AG04450 (cell line): ENCODE data around the gene MPIG6B. TPM values are rescaled to one million over a fixed set of nuclear protein-coding genes. Genes with fewer than 3 reads are reported as not detected.
A peak's percentile ranks its signal among the peaks of the same experiment; 100 is the strongest.

Experiments
- CTCF ChIA-PET: fragments of 300-600, 350-600 bp; formaldehyde crosslinking; extraction: SDS; loops from one replicate; lab custom pipeline; 2022; ENCODE audit warnings: antibody characterized with exemption, inconsistent platforms; lab: Charles Lee
- POLR2A ChIA-PET: fragments of 350-600 bp; formaldehyde crosslinking; extraction: SDS; loops from one replicate; lab custom pipeline; 2021; ENCODE audit warnings: antibody characterized with exemption, inconsistent platforms; lab: Yijun Ruan, JAX
- DNase-seq: peaks from one replicate; pipeline ENCODE4 v3.0.0-alpha.2; 2011; ENCODE audit warnings: low read depth, low spot score
- H3K27ac ChIP-seq: one replicate; pipeline ENCODE4 v1.5.1; 2012; ENCODE audit warnings: low read depth, low read length, control low read depth
- H3K27me3 ChIP-seq: one replicate; pipeline ENCODE4 v1.6.0; 2012; ENCODE audit warnings: low read length; ENCODE audit not compliant: control insufficient read depth, insufficient read depth
- H3K4me3 ChIP-seq: 2 replicates; pipeline ENCODE4 v1.5.1; 2011; ENCODE audit warnings: mild to moderate bottlenecking, low read depth, low read length, control low read depth
- H3K9me3 ChIP-seq: 2 replicates; pipeline ENCODE4 v1.5.1; 2012; ENCODE audit warnings: low read length; ENCODE audit not compliant: control insufficient read depth, insufficient read depth
- polyA plus RNA-seq: library from polyadenylated mRNA; depleted of rRNA; stranded (reverse); fragments of >200 nt; gene quantifications from 2 replicates; pipeline ENCODE4 v1.2.3, GENCODE V29; 2011
- TF ChIP-seq, protein P1 (sequence below): IDR thresholded peaks from 2 replicates; pipeline ENCODE4 v1.5.1; 2011; ENCODE audit warnings: low read depth, low read length, control low read depth, inconsistent platforms

The MPIG6B gene
- polyA plus RNA-seq, 1 experiment, result not detected

DNA sequence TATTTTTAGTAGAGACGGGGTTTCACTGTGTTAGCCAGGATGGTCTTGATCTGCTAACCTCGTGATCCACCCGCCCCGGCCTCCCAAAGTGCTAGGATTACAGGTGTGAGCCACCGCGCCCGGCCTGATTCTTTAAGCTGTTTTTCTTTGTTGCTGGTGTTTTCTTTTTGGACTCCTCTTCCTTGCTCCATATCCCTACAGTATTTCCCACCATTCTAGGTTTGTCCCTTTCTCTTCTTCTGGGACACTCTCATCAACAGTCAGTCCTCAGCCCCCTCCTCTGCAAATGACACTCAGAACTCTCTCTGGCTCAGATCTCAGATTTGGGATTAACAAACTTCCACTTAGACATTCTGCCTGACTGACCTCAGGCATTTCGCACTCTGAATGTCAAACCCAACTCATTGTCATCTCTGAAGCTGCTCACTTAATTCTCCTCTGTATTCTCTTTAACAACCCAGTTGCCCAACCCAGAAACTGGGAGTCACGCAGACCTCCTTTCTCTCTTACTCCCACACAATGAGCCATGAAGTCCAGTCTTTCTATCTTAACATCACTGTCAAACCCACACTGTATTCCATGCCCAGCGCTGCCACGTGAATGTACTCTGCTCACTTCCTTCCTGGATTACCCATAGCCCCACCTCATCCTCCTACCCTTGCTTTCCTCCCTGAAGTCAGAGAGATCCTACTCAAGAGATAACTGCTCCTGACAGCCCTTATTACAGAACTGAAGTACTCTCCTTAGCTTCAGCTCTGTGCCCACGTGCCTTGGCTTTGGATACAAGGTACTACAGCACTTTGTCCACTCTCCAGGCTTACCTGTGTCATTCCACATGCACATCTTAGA, 2.6 kb downstream of the MPIG6B start:
- Histone ChIP-seq H3K4me3 (no peak overlapping the region), H3K9me3 (peaks cover 4% of the 10 kb centered on the region; the same call in 1 of the 2 replicates), H3K27me3 (peaks cover 7% of the 10 kb centered on the region), H3K27ac (no peak overlapping the region)
- ChIA-PET CTCF (no interaction called here), POLR2A (interaction anchor here (1.6 to 2.1 kb wide), 2 partner anchors 22 to 102 kb away, joined by 4 to 5 read pairs; partner anchors contain the start of genes ABHD16A and HSPA1B)
- DNase-seq, result no peak
- TF ChIP-seq, protein P1, sequence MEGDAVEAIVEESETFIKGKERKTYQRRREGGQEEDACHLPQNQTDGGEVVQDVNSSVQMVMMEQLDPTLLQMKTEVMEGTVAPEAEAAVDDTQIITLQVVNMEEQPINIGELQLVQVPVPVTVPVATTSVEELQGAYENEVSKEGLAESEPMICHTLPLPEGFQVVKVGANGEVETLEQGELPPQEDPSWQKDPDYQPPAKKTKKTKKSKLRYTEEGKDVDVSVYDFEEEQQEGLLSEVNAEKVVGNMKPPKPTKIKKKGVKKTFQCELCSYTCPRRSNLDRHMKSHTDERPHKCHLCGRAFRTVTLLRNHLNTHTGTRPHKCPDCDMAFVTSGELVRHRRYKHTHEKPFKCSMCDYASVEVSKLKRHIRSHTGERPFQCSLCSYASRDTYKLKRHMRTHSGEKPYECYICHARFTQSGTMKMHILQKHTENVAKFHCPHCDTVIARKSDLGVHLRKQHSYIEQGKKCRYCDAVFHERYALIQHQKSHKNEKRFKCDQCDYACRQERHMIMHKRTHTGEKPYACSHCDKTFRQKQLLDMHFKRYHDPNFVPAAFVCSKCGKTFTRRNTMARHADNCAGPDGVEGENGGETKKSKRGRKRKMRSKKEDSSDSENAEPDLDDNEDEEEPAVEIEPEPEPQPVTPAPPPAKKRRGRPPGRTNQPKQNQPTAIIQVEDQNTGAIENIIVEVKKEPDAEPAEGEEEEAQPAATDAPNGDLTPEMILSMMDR, result no peak

DNA sequence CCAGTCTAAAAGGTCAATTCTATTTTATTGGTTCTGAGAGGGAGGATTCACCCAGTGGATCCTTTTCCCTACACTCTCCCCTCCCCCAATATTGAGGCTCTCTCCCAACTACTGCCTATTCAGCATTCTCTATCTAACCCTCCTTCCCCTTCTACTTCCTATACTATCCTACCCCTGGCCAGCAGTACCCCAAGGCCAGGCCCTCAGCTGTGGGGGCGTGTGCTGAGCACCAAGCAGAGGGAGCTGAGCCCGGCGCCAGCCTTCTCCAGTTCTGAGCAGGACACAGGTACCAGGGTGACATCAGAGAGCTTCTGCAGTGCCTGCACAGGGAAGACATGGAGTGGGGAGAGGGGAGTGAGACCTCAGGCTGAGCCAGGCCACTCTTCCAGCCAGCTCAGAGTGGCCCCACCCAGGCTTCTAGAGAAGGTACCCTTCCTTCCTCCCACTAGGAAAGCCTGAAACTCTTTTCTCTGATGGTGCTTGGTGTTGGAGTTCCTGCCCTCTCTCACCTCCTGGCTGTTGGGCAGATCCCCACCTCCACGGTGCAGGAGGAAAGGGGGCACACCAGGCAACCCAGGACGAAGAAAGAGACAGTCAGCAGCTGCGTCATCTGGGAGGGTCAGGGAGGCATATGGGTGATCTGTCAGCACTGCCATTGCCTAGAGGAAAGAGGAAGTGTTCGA, 4.0 kb downstream of the MPIG6B start:
- H3K4me3 ChIP-seq, result no peak overlapping the region
- TF ChIP-seq, protein P1, result no peak
- H3K9me3 ChIP-seq, result peaks cover 4% of the 10 kb centered on the region; the same call in 1 of the 2 replicates
- POLR2A ChIA-PET, result no interaction called here
- H3K27ac ChIP-seq, result no peak overlapping the region
- CTCF ChIA-PET, result no interaction called here
- no peaks in the 10 kb centered on the region for H3K27me3 ChIP-seq
- no peak for DNase-seq

DNA sequence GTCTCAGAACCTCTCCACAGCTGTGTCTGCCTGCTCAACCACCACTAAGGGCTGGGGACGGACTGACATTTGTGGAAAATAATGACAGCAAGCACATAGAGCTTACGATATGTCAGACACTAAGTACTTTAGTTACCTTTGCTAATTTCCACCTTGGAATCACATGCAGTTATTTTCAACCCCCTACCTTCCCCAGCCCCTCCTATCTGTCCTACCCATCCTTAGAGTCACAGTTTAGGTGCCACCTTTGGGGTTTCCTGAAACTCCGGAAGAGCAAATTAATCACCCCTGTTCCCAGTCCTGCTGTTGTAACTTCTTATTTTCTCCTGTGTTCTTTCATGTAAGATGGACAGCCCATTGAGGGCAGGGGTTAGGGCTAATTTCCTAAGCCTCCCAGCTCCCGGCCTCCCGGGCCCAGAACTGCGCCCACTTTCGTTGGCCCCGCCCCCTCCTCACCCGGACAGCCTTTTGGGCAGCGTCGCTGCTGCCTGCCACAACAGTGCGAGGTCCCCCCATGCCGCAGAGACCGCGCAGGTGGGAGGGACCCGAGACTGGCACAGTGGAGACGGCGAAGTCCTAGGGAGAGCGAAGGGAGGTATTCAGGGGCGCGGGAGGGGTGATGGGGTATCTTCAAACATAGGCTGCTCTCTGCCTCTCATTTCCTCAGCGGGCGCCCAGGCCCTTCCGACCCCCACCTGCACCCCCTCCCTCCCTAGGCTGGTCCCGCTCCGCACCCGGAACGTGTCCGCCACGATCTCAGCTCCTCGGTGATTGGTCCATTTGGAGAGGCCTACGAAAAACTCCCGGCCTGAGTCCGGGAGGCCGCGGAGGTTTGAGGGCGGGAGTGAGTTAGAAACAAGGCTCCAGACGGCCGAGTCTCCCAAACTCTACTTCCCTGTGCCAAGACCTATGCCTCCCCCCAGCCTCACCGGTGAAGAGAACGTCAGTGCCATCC, 4.8 kb downstream of the MPIG6B start:
- POLR2A ChIA-PET, result interaction anchor here (0.6 kb wide), 1 partner anchor 43 kb away, joined by 4 read pairs; no protein-coding TSS in a partner anchor
- TF ChIP-seq, protein P1, result no peak
- H3K9me3 ChIP-seq, result peaks cover 4% of the 10 kb centered on the region; the same call in 1 of the 2 replicates
- peak overlapping the region; percentile 90 for H3K4me3 ChIP-seq
- H3K27ac ChIP-seq, result no peak overlapping the region
- CTCF ChIA-PET, result interaction anchor here (2.8 kb wide), 1 partner anchor 103 kb away, joined by 11 read pairs; no protein-coding TSS in a partner anchor
- DNase-seq, result no peak
- no peaks in the 10 kb centered on the region for H3K27me3 ChIP-seq

DNA sequence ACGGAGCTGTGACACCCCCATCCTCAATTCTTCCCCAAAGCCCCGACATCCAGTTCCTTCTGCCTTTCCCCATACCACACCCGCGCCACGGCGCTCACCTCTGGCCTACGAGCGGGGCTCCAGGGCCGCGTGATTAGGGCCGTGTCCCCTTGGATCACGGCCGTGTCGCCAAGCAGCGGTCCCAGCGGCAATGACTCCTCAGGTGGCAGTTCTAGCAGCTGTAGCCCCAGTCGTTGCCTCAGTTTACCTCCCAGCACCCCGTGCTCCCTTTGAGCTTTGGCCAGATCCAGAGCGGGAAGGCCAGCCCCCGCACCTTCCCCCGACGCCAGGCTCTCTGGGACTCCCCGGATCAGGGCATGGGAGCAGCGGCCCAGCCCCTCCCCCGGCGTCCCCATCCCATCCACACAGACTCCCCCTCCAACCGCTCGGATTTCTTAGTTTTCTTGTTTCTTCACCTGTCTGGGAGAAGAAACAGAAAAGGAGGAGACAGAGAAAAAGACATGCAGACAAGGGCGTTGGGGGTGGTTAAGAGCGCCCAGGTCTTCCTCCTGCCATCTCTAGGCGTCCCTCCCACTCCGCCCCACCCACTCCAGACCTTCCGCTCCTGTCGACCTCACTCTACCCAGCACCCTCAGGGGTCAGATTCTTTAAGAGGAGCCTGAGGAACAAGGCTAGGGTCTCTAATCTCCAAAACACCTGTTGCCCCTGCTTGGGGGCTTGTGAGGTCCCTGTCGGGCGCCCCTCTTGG, 5.8 kb downstream of the MPIG6B start, which contains the start of gene DDAH2:
Gene DDAH2, minus strand, starts transcription at position 533 of the 748 bp plus-strand sequence. Its CDS starts 138 bp downstream, at position 395.
- TF ChIP-seq, protein P1, result no peak
- Histone ChIP-seq H3K27ac (peak within 1 kb of the TSS; percentile 90), H3K9me3 (peaks cover 4% of the 10 kb centered on the region; the same call in 1 of the 2 replicates), H3K27me3 (no peaks in the 10 kb centered on the region), H3K4me3 (peak within 1 kb of the TSS; percentile 90)
- no peak for DNase-seq
- CTCF ChIA-PET, result interaction anchor here (0.6 to 2.8 kb wide), 7 partner anchors 10 to 223 kb away, joined by 3 to 11 read pairs (median 4); partner anchors contain the start of gene MSH5
- POLR2A ChIA-PET, result interaction anchor here (0.5 to 1.4 kb wide), 5 partner anchors 11 to 99 kb away, joined by 3 to 8 read pairs (median 3); partner anchors contain the start of genes HSPA1A, HSPA1B, HSPA1L and LSM2
